Panc1 (cell line): ENCODE data around the gene SALL4. TPM values are rescaled to one million over a fixed set of nuclear protein-coding genes. Genes with fewer than 3 reads are reported as not detected.

ENCODE experiments used
- ATAC-seq: fragments of 200-7000 bp; cut with Tn5 transposase; 2 replicates; pipeline ENCODE4 v1.9.1; 2020; ENCODE audit warnings: mild to moderate bottlenecking, moderate library complexity
- BruUV-seq: library from RNA; stranded (reverse); fragments of 400-500 nt; replicated peaks from 2 replicates; lab custom pipeline; 2021; lab: Mats Ljungman, UMichigan
- CTCF ChIA-PET: fragments of 300-600 bp; sonication (Branson Sonifier 250); formaldehyde crosslinking; loops from one replicate; lab custom pipeline; 2022; ENCODE audit warnings: antibody characterized with exemption; lab: Charles Lee
- POLR2A ChIA-PET: fragments of 300-600 bp; sonication (Branson Sonifier 250); formaldehyde crosslinking; loops from one replicate; lab custom pipeline; 2022; ENCODE audit warnings: antibody characterized with exemption; lab: Charles Lee
- DNase-seq: peaks from one replicate; pipeline ENCODE4 v3.0.0-alpha.2; 2010; ENCODE audit warnings: low read depth, low spot score
- H3K27ac ChIP-seq: 2 replicates; pipeline ENCODE4 v1.5.1; 2011; ENCODE audit warnings: mild to moderate bottlenecking, low read length, inconsistent platforms
- H3K27me3 ChIP-seq: fragments of 200-500 bp; sonication (Bioruptor generic); 2 replicates; pipeline ENCODE4 v1.6.0; 2014; ENCODE audit warnings: low read length, inconsistent platforms; ENCODE audit not compliant: control insufficient read depth, insufficient read depth
- H3K36me3 ChIP-seq: fragments of 200-500 bp; sonication (Bioruptor generic); 2 replicates; pipeline ENCODE4 v1.5.1; 2014; ENCODE audit warnings: inconsistent platforms, mild to moderate bottlenecking, low read length, moderate library complexity; ENCODE audit not compliant: control insufficient read depth, insufficient read depth
- H3K4me1 ChIP-seq: 2 replicates; pipeline ENCODE4 v1.5.1; 2011; ENCODE audit warnings: inconsistent platforms, mild to moderate bottlenecking, low read length, moderate library complexity; ENCODE audit not compliant: control insufficient read depth, insufficient read depth
- H3K4me3 ChIP-seq, 2 experiments: 2 replicates each; pipeline ENCODE4 v1.5.1; 2011 to 2012; ENCODE audit warnings: low read depth in 2 of 2, low read length in 2 of 2, mild to moderate bottlenecking in 2 of 2, inconsistent platforms in 1 of 2, moderate library complexity in 1 of 2
- H3K9me3 ChIP-seq: fragments of 200-500 bp; sonication (Bioruptor generic); 2 replicates; pipeline ENCODE4 v1.5.1; 2014; ENCODE audit warnings: low read depth, mild to moderate bottlenecking, inconsistent platforms, low read length, moderate library complexity; ENCODE audit not compliant: control insufficient read depth, insufficient read depth
- POLR2AphosphoS5 ChIP-seq: IDR thresholded peaks from 2 replicates; pipeline ENCODE4 v1.6.1; 2012; ENCODE audit warnings: mild to moderate bottlenecking, low read depth, low read length, moderate library complexity
- SIN3A ChIP-seq: IDR thresholded peaks from 2 replicates; pipeline ENCODE4 v1.6.1; 2012; ENCODE audit warnings: low read depth, mild to moderate bottlenecking, low read length, moderate library complexity, borderline replicate concordance; ENCODE audit not compliant: insufficient read depth
- TCF7L2 ChIP-seq: IDR thresholded peaks from 2 replicates; pipeline ENCODE4 v1.6.1; 2011; ENCODE audit warnings: mild to moderate bottlenecking, low read depth, low read length, inconsistent platforms
- in situ Hi-C: cut with HindIII; loops from 2 replicates; pipeline ENCODE4 v1.10.0; 2016; ENCODE audit warnings: low sequenced_read_pairs, low pct_unique_long_range_greater_than_20kb
- intact Hi-C: fragments of 100-400 bp; cut with micrococcal nuclease; formaldehyde crosslinking; loops from one replicate; pipeline ENCODE4 v1.10.0; 2022; ENCODE audit not compliant: unreplicated experiment
- total RNA-seq: library from RNA; stranded (reverse); gene quantifications from one replicate; pipeline ENCODE4 v1.2.1, GENCODE V29; 2021; ENCODE audit not compliant: unreplicated experiment
- TF ChIP-seq, protein P1 (sequence below): fragments of 450-650 bp; IDR thresholded peaks from 2 replicates; pipeline ENCODE4 v1.5.1; 2017; ENCODE audit warnings: mild to moderate bottlenecking
- TF ChIP-seq, protein P2 (sequence below), 2 experiments: IDR thresholded peaks; 2 replicates each; pipeline ENCODE4 v1.6.1; 2011 to 2012; ENCODE audit warnings: low read depth in 2 of 2, control low read depth in 1 of 2, low read length in 1 of 2, mild to moderate bottlenecking in 1 of 2, moderate library complexity in 1 of 2; ENCODE audit not compliant: insufficient read depth in 1 of 2

The SALL4 gene
- total RNA-seq, 1 experiment from 2014 or later = 1.6 TPM

DNA sequence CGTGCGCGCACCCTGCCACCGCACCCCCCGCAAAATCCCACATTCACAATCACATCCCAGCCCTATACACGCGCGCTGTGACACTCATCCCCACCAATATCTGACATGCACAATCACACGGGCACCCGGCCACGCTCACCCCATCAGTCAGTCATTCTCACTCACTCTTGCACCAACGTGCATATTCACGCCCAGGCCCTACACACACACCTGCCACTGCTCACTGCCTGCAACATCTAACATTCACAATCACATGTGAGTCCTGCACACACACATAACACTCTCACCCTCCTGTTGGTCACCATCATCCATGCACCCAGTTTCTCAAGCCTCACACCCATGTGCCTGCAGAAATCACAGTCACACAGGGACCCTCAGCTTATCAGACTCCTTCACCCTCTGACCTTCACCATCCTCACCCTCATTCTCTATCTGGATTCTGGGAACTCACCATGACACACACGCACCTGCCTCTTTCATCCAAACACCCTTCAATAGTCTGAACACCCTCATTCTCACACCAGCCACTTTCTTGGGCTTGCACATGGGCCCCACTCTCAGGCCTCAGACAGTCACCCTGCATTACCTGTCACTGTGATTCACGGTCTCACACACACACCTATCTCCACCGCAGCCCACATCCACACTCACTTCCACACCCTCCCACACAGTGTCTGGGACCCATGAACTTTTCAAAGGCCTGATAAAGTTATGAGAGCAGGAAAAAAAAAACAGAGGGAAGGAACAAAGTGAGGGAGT lies 33.4 kb downstream of the SALL4 start:
- H3K27me3 ChIP-seq = no peaks in the 10 kb centered on the region
- BruUV-seq = no TSS peak
- no peak for ATAC-seq
- POLR2A ChIA-PET = interaction anchor here (0.7 kb wide), 1 partner anchor 28 kb away, joined by 3 read pairs; no protein-coding TSS in a partner anchor
- H3K36me3 ChIP-seq = no peaks in the 10 kb centered on the region; the same call in 1 of the 2 replicates
- H3K4me1 ChIP-seq = 0 out of 2 replicates have a peak, but pooled peaks cover 2% of the 10 kb centered on the region
- H3K9me3 ChIP-seq = no peaks in the 10 kb centered on the region
- 0 out of 4 replicates have a peak overlapping the region, but pooled peaks of 1 of the 2 experiments have one; percentile 6 for H3K4me3 ChIP-seq
- in situ Hi-C loops = no loop called here
- CTCF ChIA-PET = interaction anchor here (0.7 kb wide), 1 partner anchor 169 kb away, joined by 3 read pairs; no protein-coding TSS in a partner anchor
- H3K27ac ChIP-seq = no peak overlapping the region
- intact Hi-C loops = no loop called here
- no peak for DNase-seq
- TF ChIP-seq, protein P1, sequence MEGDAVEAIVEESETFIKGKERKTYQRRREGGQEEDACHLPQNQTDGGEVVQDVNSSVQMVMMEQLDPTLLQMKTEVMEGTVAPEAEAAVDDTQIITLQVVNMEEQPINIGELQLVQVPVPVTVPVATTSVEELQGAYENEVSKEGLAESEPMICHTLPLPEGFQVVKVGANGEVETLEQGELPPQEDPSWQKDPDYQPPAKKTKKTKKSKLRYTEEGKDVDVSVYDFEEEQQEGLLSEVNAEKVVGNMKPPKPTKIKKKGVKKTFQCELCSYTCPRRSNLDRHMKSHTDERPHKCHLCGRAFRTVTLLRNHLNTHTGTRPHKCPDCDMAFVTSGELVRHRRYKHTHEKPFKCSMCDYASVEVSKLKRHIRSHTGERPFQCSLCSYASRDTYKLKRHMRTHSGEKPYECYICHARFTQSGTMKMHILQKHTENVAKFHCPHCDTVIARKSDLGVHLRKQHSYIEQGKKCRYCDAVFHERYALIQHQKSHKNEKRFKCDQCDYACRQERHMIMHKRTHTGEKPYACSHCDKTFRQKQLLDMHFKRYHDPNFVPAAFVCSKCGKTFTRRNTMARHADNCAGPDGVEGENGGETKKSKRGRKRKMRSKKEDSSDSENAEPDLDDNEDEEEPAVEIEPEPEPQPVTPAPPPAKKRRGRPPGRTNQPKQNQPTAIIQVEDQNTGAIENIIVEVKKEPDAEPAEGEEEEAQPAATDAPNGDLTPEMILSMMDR = no peak
- TF ChIP-seq POLR2AphosphoS5 (no peak), SIN3A (no peak), TCF7L2 (no peak)
- TF ChIP-seq, protein P2, sequence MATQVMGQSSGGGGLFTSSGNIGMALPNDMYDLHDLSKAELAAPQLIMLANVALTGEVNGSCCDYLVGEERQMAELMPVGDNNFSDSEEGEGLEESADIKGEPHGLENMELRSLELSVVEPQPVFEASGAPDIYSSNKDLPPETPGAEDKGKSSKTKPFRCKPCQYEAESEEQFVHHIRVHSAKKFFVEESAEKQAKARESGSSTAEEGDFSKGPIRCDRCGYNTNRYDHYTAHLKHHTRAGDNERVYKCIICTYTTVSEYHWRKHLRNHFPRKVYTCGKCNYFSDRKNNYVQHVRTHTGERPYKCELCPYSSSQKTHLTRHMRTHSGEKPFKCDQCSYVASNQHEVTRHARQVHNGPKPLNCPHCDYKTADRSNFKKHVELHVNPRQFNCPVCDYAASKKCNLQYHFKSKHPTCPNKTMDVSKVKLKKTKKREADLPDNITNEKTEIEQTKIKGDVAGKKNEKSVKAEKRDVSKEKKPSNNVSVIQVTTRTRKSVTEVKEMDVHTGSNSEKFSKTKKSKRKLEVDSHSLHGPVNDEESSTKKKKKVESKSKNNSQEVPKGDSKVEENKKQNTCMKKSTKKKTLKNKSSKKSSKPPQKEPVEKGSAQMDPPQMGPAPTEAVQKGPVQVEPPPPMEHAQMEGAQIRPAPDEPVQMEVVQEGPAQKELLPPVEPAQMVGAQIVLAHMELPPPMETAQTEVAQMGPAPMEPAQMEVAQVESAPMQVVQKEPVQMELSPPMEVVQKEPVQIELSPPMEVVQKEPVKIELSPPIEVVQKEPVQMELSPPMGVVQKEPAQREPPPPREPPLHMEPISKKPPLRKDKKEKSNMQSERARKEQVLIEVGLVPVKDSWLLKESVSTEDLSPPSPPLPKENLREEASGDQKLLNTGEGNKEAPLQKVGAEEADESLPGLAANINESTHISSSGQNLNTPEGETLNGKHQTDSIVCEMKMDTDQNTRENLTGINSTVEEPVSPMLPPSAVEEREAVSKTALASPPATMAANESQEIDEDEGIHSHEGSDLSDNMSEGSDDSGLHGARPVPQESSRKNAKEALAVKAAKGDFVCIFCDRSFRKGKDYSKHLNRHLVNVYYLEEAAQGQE (IDR thresholded peaks at IDR 0.05; ENCODE audit: insufficient read depth in 1 of 2, low read depth in 2 of 2, low read length in 1 of 2) = no peak

DNA sequence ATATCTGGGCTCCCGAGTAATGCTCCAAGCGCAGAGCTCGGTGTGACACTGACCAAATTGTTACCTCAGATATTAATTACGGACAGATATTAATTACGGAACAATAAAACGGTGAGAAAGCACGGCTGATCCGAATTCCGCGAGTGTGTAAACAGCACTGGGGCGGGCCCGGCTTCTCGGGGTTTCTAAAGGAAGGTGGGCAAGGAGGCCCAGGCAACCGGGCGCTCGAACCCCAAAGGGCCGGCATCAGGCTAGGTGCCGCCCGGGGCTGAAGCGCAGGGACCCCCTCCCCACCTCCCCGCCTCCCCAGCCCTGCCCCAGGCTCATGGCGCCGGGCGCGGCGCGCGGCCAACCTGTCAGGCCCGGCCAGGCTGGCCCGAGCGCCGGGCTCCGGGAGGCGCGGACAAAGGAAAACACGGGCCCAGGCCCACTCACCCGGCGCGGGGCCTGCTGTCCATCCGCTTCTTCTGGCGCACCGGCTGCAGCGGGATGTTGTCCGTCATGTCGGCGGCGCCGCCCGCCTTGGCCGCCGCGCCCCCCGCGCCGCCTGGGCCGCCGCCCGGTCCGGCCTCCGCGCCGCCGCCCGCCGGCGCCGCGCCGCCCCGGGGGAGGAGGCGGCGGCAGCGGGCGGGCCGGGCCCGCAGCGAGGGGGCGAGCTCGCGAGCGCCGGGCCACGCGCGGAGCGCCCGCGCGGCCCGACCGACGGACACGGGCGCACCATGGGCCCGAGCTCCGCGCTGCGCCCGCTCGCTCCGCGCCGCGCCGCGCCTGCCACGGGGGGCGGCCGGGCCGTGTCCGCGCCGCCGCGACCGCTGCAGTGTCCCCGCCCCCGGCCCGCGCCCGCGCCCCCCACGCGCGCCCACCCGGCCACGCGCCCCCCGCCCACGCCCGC lies 34.2 kb downstream of the SALL4 start, which contains the start of gene ATP9A:
Gene ATP9A, minus strand, starts transcription at position 524 of the 892 bp plus-strand sequence. Its CDS starts 21 bp downstream, at position 503.
- intact Hi-C loops (no loop called here), in situ Hi-C loops (no loop called here)
- Histone ChIP-seq H3K9me3 (no peaks in the 10 kb centered on the region), H3K27ac (peak within 1 kb of the TSS; percentile 64), H3K27me3 (no peaks in the 10 kb centered on the region), H3K4me3 (peak within 1 kb of the TSS; percentile 55 to 83), H3K4me1 (0 out of 2 replicates have a peak, but pooled peaks cover 2% of the 10 kb centered on the region), H3K36me3 (no peaks in the 10 kb centered on the region; the same call in 1 of the 2 replicates)
- ChIA-PET CTCF (no interaction called here), POLR2A (no interaction called here)
- ATAC-seq = peak; percentile 58
- no peak for DNase-seq
- no peak for TF ChIP-seq SIN3A
- TF ChIP-seq, protein P1 = no peak
- TF ChIP-seq, protein P2 (IDR thresholded peaks at IDR 0.05; ENCODE audit: insufficient read depth in 1 of 2, low read depth in 2 of 2, low read length in 1 of 2) = no peak
- no peak for TF ChIP-seq TCF7L2
- no TSS peak for BruUV-seq
